ENCODE results near the gene RNF125.
A peak's percentile ranks its signal among the peaks of the same experiment; 100 is the strongest.
"Not testable (repeated sequence)": the region's sequence is repeated elsewhere in the genome, so short reads cannot be mapped to it uniquely, and the experiment has no call there.

The RNF125 gene

GRCh38 chr18:32018331-32019250, at the start of gene RNF125:
Gene RNF125, plus strand, starts transcription at chr18:32018825. Its CDS starts 39 bp downstream, at chr18:32018864.
- DNase-seq (ENCODE audit: low spot score in 2 of 2) = peak; percentile 75 to 77
- Mint-ChIP-seq H3K4me3 (peak within 1 kb of the TSS; percentile 96), H3K9me3 (no peaks in the 10 kb centered on the region), H3K27ac (peak within 1 kb of the TSS; percentile 90), H3K4me1 (peaks cover 21% of the 10 kb centered on the region), H3K27me3 (no peaks in the 10 kb centered on the region), H3K36me3 (peaks cover 1% of the 10 kb centered on the region)
- peak; percentile 81 for ATAC-seq (ENCODE audit: low read depth)

GRCh38 chr18:31970617-31971016, 48.0 kb upstream of the RNF125 start:
- no peak overlapping the region for H3K4me3 Mint-ChIP-seq
- H3K27ac Mint-ChIP-seq = no peak overlapping the region
- peaks cover 4% of the 10 kb centered on the region for H3K36me3 Mint-ChIP-seq
- no peaks in the 10 kb centered on the region for H3K4me1 Mint-ChIP-seq
- ATAC-seq (ENCODE audit: low read depth) = no peak
- H3K9me3 Mint-ChIP-seq = peaks cover 11% of the 10 kb centered on the region
- peaks cover 2% of the 10 kb centered on the region for H3K27me3 Mint-ChIP-seq
- DNase-seq (ENCODE audit: low spot score in 2 of 2) = no peak

- Mint-ChIP-seq H3K4me1 (no peaks in the 10 kb centered on the region), H3K4me3 (no peak overlapping the region), H3K9me3 (peaks cover 15% of the 10 kb centered on the region), H3K27me3 (peaks cover 5% of the 10 kb centered on the region), H3K36me3 (peaks cover 7% of the 10 kb centered on the region), H3K27ac (no peak overlapping the region)
- ATAC-seq (ENCODE audit: low read depth) = no peak
- no peak for DNase-seq (ENCODE audit: low spot score in 2 of 2)
These were observed 44.6 kb upstream of the RNF125 start for GRCh38 chr18:31973929-31974546.

DNA sequence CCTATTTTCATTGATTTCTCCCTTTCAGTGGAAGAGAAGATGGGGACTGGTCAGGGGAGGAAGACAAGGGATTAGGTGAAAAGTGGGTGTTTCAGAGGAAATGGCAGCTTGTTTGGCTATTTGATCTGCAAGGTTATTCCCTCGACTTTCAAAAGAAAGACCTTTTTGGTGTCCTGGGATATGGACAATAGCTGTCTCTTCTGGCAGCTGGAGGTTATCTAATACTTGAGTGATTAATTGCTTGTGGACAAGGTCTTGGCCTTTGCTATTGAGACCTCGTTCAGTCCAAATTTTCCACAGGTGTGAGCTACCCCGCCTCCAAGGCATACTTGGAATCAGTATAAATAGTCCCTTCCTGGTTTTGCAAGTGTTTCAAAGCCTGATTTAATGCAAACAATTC, 42.4 kb upstream of the RNF125 start:
- ATAC-seq (ENCODE audit: low read depth) = no peak
- no peak for DNase-seq (ENCODE audit: low spot score in 2 of 2)
- H3K27me3 Mint-ChIP-seq = peaks cover 3% of the 10 kb centered on the region
- no peak overlapping the region for H3K27ac Mint-ChIP-seq
- no peaks in the 10 kb centered on the region for H3K4me1 Mint-ChIP-seq
- peaks cover 15% of the 10 kb centered on the region for H3K9me3 Mint-ChIP-seq
- peaks cover 7% of the 10 kb centered on the region for H3K36me3 Mint-ChIP-seq
- H3K4me3 Mint-ChIP-seq = no peak overlapping the region

GRCh38 chr18:31977270-31977872, 41.3 kb upstream of the RNF125 start:
- H3K36me3 Mint-ChIP-seq = peaks cover 7% of the 10 kb centered on the region
- no peak overlapping the region for H3K4me3 Mint-ChIP-seq
- DNase-seq (ENCODE audit: low spot score in 2 of 2) (peak; percentile 30 to 40), ATAC-seq (ENCODE audit: low read depth) (peak; percentile 45)
- no peak overlapping the region for H3K27ac Mint-ChIP-seq
- H3K4me1 Mint-ChIP-seq = no peaks in the 10 kb centered on the region
- peaks cover 3% of the 10 kb centered on the region for H3K27me3 Mint-ChIP-seq
- peaks cover 13% of the 10 kb centered on the region for H3K9me3 Mint-ChIP-seq

GRCh38 chr18:31978616-31979015, 40.0 kb upstream of the RNF125 start:
- Mint-ChIP-seq H3K27ac (no peak overlapping the region), H3K36me3 (peaks cover 7% of the 10 kb centered on the region), H3K9me3 (peaks cover 13% of the 10 kb centered on the region), H3K4me3 (no peak overlapping the region), H3K27me3 (peaks cover 3% of the 10 kb centered on the region), H3K4me1 (no peaks in the 10 kb centered on the region)
- DNase-seq (ENCODE audit: low spot score in 2 of 2) = no peak
- no peak for ATAC-seq (ENCODE audit: low read depth)

DNA sequence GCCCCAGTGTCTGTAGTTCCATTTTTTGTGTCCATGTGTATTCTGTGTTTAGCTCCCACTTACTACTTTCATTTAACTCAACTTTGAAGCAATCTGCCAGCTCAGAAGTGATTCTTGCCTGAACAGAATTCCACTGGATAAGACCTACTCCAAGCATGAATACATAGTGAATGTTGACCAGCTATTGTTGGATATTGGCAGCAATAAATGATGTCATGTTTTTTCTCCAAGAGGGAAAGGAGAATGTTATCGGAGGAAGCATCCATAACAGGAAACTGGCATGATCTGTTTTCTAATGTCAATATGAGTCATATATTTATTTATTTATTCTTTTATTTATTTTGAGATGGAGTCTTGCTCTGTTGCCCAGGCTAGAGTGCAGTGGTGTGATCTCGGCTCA, 38.9 kb upstream of the RNF125 start:
- H3K4me3 Mint-ChIP-seq = no peak overlapping the region
- H3K36me3 Mint-ChIP-seq = peaks cover 3% of the 10 kb centered on the region

GRCh38 chr18:31980863-31981262, 37.8 kb upstream of the RNF125 start:
- H3K27me3 Mint-ChIP-seq = peaks cover 3% of the 10 kb centered on the region
- no peaks in the 10 kb centered on the region for H3K4me1 Mint-ChIP-seq
- peaks cover 3% of the 10 kb centered on the region for H3K9me3 Mint-ChIP-seq
- H3K4me3 Mint-ChIP-seq = no peak overlapping the region
- H3K27ac Mint-ChIP-seq = no peak overlapping the region
- DNase-seq (ENCODE audit: low spot score in 2 of 2) = no peak
- peaks cover 3% of the 10 kb centered on the region for H3K36me3 Mint-ChIP-seq
- no peak for ATAC-seq (ENCODE audit: low read depth)

More for the DNA sequence above, 38.9 kb upstream of the RNF125 start:
- no peak for DNase-seq (ENCODE audit: low spot score in 2 of 2)
- peaks cover 6% of the 10 kb centered on the region for H3K9me3 Mint-ChIP-seq
- no peak overlapping the region for H3K27ac Mint-ChIP-seq
- ATAC-seq (ENCODE audit: low read depth) = no peak
- peaks cover 3% of the 10 kb centered on the region for H3K27me3 Mint-ChIP-seq
- H3K4me1 Mint-ChIP-seq = no peaks in the 10 kb centered on the region

GRCh38 chr18:31983020-31983419, 35.6 kb upstream of the RNF125 start:
- DNase-seq (ENCODE audit: low spot score in 2 of 2) (no peak), ATAC-seq (ENCODE audit: low read depth) (no peak)
- Mint-ChIP-seq H3K27ac (no peak overlapping the region), H3K27me3 (peaks cover 3% of the 10 kb centered on the region), H3K4me3 (no peak overlapping the region), H3K9me3 (peaks cover 3% of the 10 kb centered on the region), H3K4me1 (no peaks in the 10 kb centered on the region), H3K36me3 (peaks cover 3% of the 10 kb centered on the region)

DNA sequence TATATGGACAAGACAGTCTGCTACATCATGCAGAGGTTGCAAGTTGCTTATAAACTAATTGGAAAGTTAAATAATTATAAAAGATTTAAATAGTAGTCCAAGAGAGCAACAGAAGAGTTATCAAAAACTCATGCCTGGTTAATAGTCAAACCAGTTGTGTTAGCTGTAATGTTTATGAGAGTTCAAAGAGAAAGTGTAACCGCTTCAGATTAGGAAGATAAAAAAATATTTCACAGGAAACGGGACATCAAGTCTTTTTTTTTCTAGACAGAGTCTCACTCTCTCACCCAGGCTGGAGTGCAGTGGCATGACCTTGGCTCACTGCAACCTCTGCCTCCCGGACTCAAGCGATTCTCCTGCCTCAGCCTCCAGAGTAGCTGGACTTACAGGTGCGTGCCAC, 34.6 kb upstream of the RNF125 start:
- H3K9me3 Mint-ChIP-seq = peaks cover under 1% of the 10 kb centered on the region
- peaks cover under 1% of the 10 kb centered on the region for H3K36me3 Mint-ChIP-seq
- H3K27ac Mint-ChIP-seq = no peak overlapping the region
- H3K27me3 Mint-ChIP-seq = peaks cover under 1% of the 10 kb centered on the region
- no peaks in the 10 kb centered on the region for H3K4me1 Mint-ChIP-seq
- no peak for DNase-seq (ENCODE audit: low spot score in 2 of 2)
- H3K4me3 Mint-ChIP-seq = no peak overlapping the region
- ATAC-seq (ENCODE audit: low read depth) = no peak

DNA sequence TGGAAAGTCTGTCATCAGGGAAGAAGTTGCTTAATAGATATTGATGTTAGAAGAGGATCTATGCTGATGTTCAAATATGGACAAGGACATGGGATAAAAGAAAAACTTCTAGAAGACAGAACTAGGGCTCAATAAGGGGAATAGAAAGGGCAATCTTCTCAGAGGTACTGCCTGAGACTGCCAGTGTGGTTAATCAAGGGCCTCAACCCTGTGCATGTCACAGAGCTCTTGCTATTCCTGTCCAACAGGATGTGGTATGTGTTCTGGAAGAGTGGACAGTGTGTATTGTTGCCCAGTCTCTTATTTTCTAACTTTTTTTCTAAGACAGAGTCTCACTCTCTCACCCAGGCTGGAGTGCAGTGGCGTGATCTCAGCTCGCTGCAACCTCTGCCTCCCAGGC, 27.8 kb upstream of the RNF125 start:
- H3K4me3 Mint-ChIP-seq = no peak overlapping the region
- no peak for DNase-seq (ENCODE audit: low spot score in 2 of 2)
- no peaks in the 10 kb centered on the region for H3K36me3 Mint-ChIP-seq
- H3K4me1 Mint-ChIP-seq = peaks cover 8% of the 10 kb centered on the region
- no peak for ATAC-seq (ENCODE audit: low read depth)
- no peaks in the 10 kb centered on the region for H3K27me3 Mint-ChIP-seq
- H3K27ac Mint-ChIP-seq = no peak overlapping the region
- H3K9me3 Mint-ChIP-seq = no peaks in the 10 kb centered on the region

DNA sequence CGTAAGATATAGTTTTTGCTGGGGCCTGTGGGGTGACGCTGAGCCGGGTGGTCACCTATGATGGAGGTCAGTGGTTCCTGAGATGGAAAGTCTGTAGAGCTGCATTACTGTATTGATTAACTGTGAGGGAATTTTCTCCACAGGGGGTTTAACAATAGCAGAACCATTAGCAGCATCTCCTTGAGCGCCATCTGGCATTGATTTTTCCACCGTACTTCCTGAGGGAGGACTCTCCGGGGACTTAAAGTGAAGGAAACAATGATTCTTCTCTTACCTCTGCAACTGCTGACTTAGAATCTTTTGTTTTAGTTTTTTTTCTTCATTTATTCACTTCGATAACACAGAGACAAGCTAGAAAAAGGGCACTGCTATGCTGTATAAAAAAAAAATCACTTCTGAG, 22.6 kb upstream of the RNF125 start:
- peaks cover 4% of the 10 kb centered on the region for H3K4me1 Mint-ChIP-seq
- H3K27ac Mint-ChIP-seq = no peak overlapping the region
- no peaks in the 10 kb centered on the region for H3K9me3 Mint-ChIP-seq
- H3K36me3 Mint-ChIP-seq = no peaks in the 10 kb centered on the region
- no peak overlapping the region for H3K4me3 Mint-ChIP-seq
- ATAC-seq (ENCODE audit: low read depth) = no peak
- peaks cover 2% of the 10 kb centered on the region for H3K27me3 Mint-ChIP-seq
- DNase-seq (ENCODE audit: low spot score in 2 of 2) = no peak

- Mint-ChIP-seq H3K36me3 (no peaks in the 10 kb centered on the region), H3K9me3 (no peaks in the 10 kb centered on the region), H3K4me1 (peaks cover 3% of the 10 kb centered on the region), H3K27ac (no peak overlapping the region), H3K4me3 (no peak overlapping the region), H3K27me3 (peaks cover 3% of the 10 kb centered on the region)
- no peak for DNase-seq (ENCODE audit: low spot score in 2 of 2)
- ATAC-seq (ENCODE audit: low read depth) = no peak
These were observed 19.7 kb upstream of the RNF125 start for GRCh38 chr18:31998880-31999412.

GRCh38 chr18:32001141-32001540, 17.5 kb upstream of the RNF125 start:
- DNase-seq (ENCODE audit: low spot score in 2 of 2); H3K4me1 Mint-ChIP-seq; H3K9me3 Mint-ChIP-seq; H3K4me3 Mint-ChIP-seq; H3K27ac Mint-ChIP-seq; H3K27me3 Mint-ChIP-seq; ATAC-seq (ENCODE audit: low read depth); H3K36me3 Mint-ChIP-seq: not testable (repeated sequence)
